DND-41 (cell line): ENCODE results near the gene TNC.

ENCODE experiments used
- ATAC-seq: fragments of 200-7000 bp; cut with Tn5 transposase; 3 replicates; pipeline ENCODE4 v1.9.1; 2021; ENCODE audit warnings: low read depth; ENCODE audit not compliant: insufficient read depth
- DNase-seq: peaks from one replicate; pipeline ENCODE4 v3.0.0-alpha.2; 2020
- H2AFZ ChIP-seq: 2 replicates; pipeline ENCODE4 v1.6.0; 2012; ENCODE audit warnings: low read depth, low read length
- H3K27ac ChIP-seq: 2 replicates; pipeline ENCODE4 v1.5.1; 2012; ENCODE audit warnings: low read length, inconsistent platforms
- H3K27me3 ChIP-seq: fragments of 200-600 bp; sonication (generic); 2 replicates; pipeline ENCODE4 v1.6.0; 2012; ENCODE audit warnings: low read length, mild to moderate bottlenecking, inconsistent platforms; ENCODE audit not compliant: insufficient read depth, poor library complexity
- H3K36me3 ChIP-seq: 2 replicates; pipeline ENCODE4 v1.5.1; 2012; ENCODE audit warnings: low read length, inconsistent platforms; ENCODE audit not compliant: insufficient read depth
- H3K4me1 ChIP-seq: 2 replicates; pipeline ENCODE4 v1.5.1; 2012; ENCODE audit warnings: mild to moderate bottlenecking, low read length; ENCODE audit not compliant: insufficient read depth
- H3K4me2 ChIP-seq: 2 replicates; pipeline ENCODE4 v1.6.0; 2012; ENCODE audit warnings: mild to moderate bottlenecking, moderate library complexity, low read length, inconsistent platforms; ENCODE audit not compliant: insufficient read depth
- H3K4me3 ChIP-seq, 2 experiments: fragments of 200-600 bp in 1 of 2; shearing (Covaris generic) in 1 of 2; 2 replicates each; pipeline ENCODE4 v1.5.1; 2012 to 2016; ENCODE audit warnings: inconsistent platforms in 2 of 2, low read length in 2 of 2, mild to moderate bottlenecking in 2 of 2, low read depth in 1 of 2, moderate library complexity in 1 of 2
- H3K79me2 ChIP-seq: 2 replicates; pipeline ENCODE4 v1.6.0; 2012; ENCODE audit warnings: low read length, inconsistent platforms; ENCODE audit not compliant: insufficient read depth
- H3K9ac ChIP-seq: 2 replicates; pipeline ENCODE4 v1.6.0; 2012; ENCODE audit warnings: low read depth, mild to moderate bottlenecking, inconsistent platforms, low read length, moderate library complexity
- H3K9me3 ChIP-seq: 2 replicates; pipeline ENCODE4 v1.5.1; 2012; ENCODE audit warnings: low read length, moderate library complexity, mild to moderate bottlenecking, inconsistent platforms; ENCODE audit not compliant: insufficient read depth, severe bottlenecking
- H4K20me1 ChIP-seq: 2 replicates; pipeline ENCODE4 v1.6.0; 2012; ENCODE audit warnings: low read length; ENCODE audit not compliant: insufficient read depth
- CTCF ChIP-seq: IDR thresholded peaks from 2 replicates; pipeline ENCODE4 v1.5.1; 2012; ENCODE audit warnings: borderline replicate concordance, low read length, moderate library complexity, mild to moderate bottlenecking; ENCODE audit not compliant: poor library complexity, severe bottlenecking; ENCODE audit errors: extremely low read depth
- EZH2 ChIP-seq: IDR thresholded peaks from 3 replicates; pipeline ENCODE4 v1.6.1; 2012; ENCODE audit warnings: borderline replicate concordance, low read depth, mild to moderate bottlenecking, moderate library complexity, low read length, inconsistent platforms; ENCODE audit not compliant: severe bottlenecking

TNC gene

GRCh38 chr9:115071176-115071575, 46.8 kb downstream of the TNC start:
- TF ChIP-seq EZH2 (no peak), CTCF (no peak)
- no peaks in the 10 kb centered on the region for H3K4me1 ChIP-seq
- no peak overlapping the region for H3K27ac ChIP-seq
- H4K20me1 ChIP-seq: no peaks in the 10 kb centered on the region
- ATAC-seq: no peak
- DNase-seq: no peak
- H3K9ac ChIP-seq: no peak overlapping the region
- no peak overlapping the region for H2AFZ ChIP-seq
- H3K79me2 ChIP-seq: no peaks in the 10 kb centered on the region
- H3K4me2 ChIP-seq: no peak overlapping the region
- no peaks in the 10 kb centered on the region for H3K9me3 ChIP-seq
- peaks cover 9% of the 10 kb centered on the region for H3K27me3 ChIP-seq
- no peak overlapping the region for H3K4me3 ChIP-seq
- H3K36me3 ChIP-seq: no peaks in the 10 kb centered on the region

- no peak for ATAC-seq
Measured at GRCh38 chr9:115069771-115070170, 48.2 kb downstream of the TNC start.

DNA sequence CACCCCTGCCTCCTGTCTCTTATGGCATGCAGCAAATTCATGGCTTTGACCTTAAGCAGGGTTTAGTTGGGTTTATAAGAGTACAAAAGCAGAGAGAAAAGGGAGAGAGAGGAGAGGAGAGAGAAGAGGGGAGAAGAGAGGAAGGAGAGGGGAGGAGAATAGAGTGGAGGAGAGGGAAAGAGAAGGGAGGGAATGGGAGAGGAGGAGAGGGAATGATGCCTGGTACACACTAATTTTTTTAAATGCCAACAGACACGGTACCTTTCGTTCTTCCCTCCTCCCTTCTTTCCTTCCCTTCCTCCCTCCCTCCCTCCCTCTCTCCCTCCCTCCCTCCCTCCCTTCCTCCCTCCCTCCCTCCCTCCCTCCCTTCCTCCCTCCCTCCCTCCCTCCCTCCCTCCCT, 48.7 kb downstream of the TNC start:
- ATAC-seq (no peak), DNase-seq (no peak)
- no peak for TF ChIP-seq EZH2
- Histone ChIP-seq H2AFZ (no peak overlapping the region), H3K9me3 (no peaks in the 10 kb centered on the region), H3K27ac (no peak overlapping the region), H3K4me2 (no peak overlapping the region), H3K9ac (no peak overlapping the region), H4K20me1 (no peaks in the 10 kb centered on the region), H3K36me3 (no peaks in the 10 kb centered on the region), H3K4me3 (no peak overlapping the region), H3K79me2 (no peaks in the 10 kb centered on the region), H3K4me1 (no peaks in the 10 kb centered on the region), H3K27me3 (peaks cover 9% of the 10 kb centered on the region)

More at GRCh38 chr9:115069771-115070170, 48.2 kb downstream of the TNC start:
- Histone ChIP-seq H3K9me3 (no peaks in the 10 kb centered on the region), H3K27ac (no peak overlapping the region), H3K9ac (no peak overlapping the region), H3K4me2 (no peak overlapping the region), H3K79me2 (no peaks in the 10 kb centered on the region), H3K36me3 (no peaks in the 10 kb centered on the region), H3K4me3 (no peak overlapping the region), H4K20me1 (no peaks in the 10 kb centered on the region), H2AFZ (no peak overlapping the region), H3K4me1 (no peaks in the 10 kb centered on the region), H3K27me3 (peaks cover 9% of the 10 kb centered on the region)
- DNase-seq: no peak
- TF ChIP-seq CTCF: no peak
- no peak for TF ChIP-seq EZH2

GRCh38 chr9:115068031-115068430, 49.9 kb downstream of the TNC start:
- no peaks in the 10 kb centered on the region for H3K4me1 ChIP-seq
- no peak overlapping the region for H3K4me2 ChIP-seq
- no peak for ATAC-seq
- H3K4me3 ChIP-seq: no peak overlapping the region
- no peaks in the 10 kb centered on the region for H3K36me3 ChIP-seq
- peaks cover 9% of the 10 kb centered on the region for H3K27me3 ChIP-seq
- H3K27ac ChIP-seq: no peak overlapping the region
- TF ChIP-seq CTCF (no peak), EZH2 (no peak)
- DNase-seq: no peak
- no peak overlapping the region for H3K9ac ChIP-seq
- H4K20me1 ChIP-seq: no peaks in the 10 kb centered on the region
- H3K79me2 ChIP-seq: no peaks in the 10 kb centered on the region
- H3K9me3 ChIP-seq: no peaks in the 10 kb centered on the region
- H2AFZ ChIP-seq: no peak overlapping the region
